IMR-90 (cell line): ENCODE data around the gene HADHA. TPM values are rescaled to one million over a fixed set of nuclear protein-coding genes. Genes with fewer than 3 reads are reported as not detected.

Source experiments
- ATAC-seq: fragments of 200-7000 bp; cut with Tn5 transposase; 2 replicates; pipeline ENCODE4 v1.9.1; 2020; ENCODE audit warnings: low read depth, mild to moderate bottlenecking, moderate library complexity
- BruUV-seq: library from RNA; stranded (reverse); fragments of 400-500 nt; replicated peaks from 2 replicates; lab custom pipeline; 2021; lab: Mats Ljungman, UMichigan
- CTCF ChIA-PET: fragments of 300-600 bp; formaldehyde crosslinking; extraction: SDS; loops from one replicate; lab custom pipeline; 2021; ENCODE audit warnings: antibody characterized with exemption; lab: Yijun Ruan, JAX
- POLR2A ChIA-PET: fragments of 300-600 bp; sonication (Branson Sonifier 250); formaldehyde crosslinking; loops from one replicate; lab custom pipeline; 2022; ENCODE audit warnings: antibody characterized with exemption; ENCODE audit not compliant: unreplicated experiment; lab: Charles Lee
- DNase-seq: peaks from one replicate; pipeline ENCODE4 v3.0.0; 2013
- H2AFZ ChIP-seq: replicated peaks from 2 replicates; pipeline ENCODE3; 2013; ENCODE audit warnings: low read length, mild to moderate bottlenecking; ENCODE audit not compliant: poor library complexity
- H2AK5ac ChIP-seq: 2 replicates; pipeline ENCODE4 v1.6.1; 2013; ENCODE audit warnings: low read depth, low read length, inconsistent platforms
- H2AK9ac ChIP-seq: replicated peaks from 2 replicates; pipeline ENCODE3; 2013; ENCODE audit warnings: mild to moderate bottlenecking, low read depth, low read length, moderate library complexity; ENCODE audit not compliant: poor library complexity
- H2BK120ac ChIP-seq: 2 replicates; pipeline ENCODE4 v1.6.1; 2013; ENCODE audit warnings: low read depth, low read length, inconsistent platforms
- H2BK15ac ChIP-seq: 3 replicates; pipeline ENCODE4 v1.6.1; 2013; ENCODE audit warnings: low read depth, low read length, inconsistent platforms
- H2BK20ac ChIP-seq: 2 replicates; pipeline ENCODE4 v1.6.1; 2013; ENCODE audit warnings: low read depth, mild to moderate bottlenecking, inconsistent platforms, low read length, moderate library complexity
- H2BK5ac ChIP-seq: 2 replicates; pipeline ENCODE4 v1.6.1; 2013; ENCODE audit warnings: mild to moderate bottlenecking, low read depth, low read length, inconsistent platforms; ENCODE audit not compliant: poor library complexity, severe bottlenecking
- H3K14ac ChIP-seq: replicated peaks from 2 replicates; pipeline ENCODE4 v1.6.1; 2013; ENCODE audit warnings: low read depth, low read length, inconsistent platforms
- H3K18ac ChIP-seq: 2 replicates; pipeline ENCODE4 v1.6.1; 2013; ENCODE audit warnings: low read depth, low read length, control low read depth
- H3K23ac ChIP-seq: 2 replicates; pipeline ENCODE4 v1.6.1; 2013; ENCODE audit warnings: low read depth, low read length, inconsistent platforms
- H3K27ac ChIP-seq: 2 replicates; pipeline ENCODE4 v1.5.1; 2013; ENCODE audit warnings: mild to moderate bottlenecking, control low read depth, low read length; ENCODE audit not compliant: insufficient read depth
- H3K27me3 ChIP-seq: 2 replicates; pipeline ENCODE4 v1.6.1; 2013; ENCODE audit warnings: low read length; ENCODE audit not compliant: control insufficient read depth, insufficient read depth
- H3K36me3 ChIP-seq: 2 replicates; pipeline ENCODE4 v1.6.1; 2013; ENCODE audit warnings: low read length, mixed read lengths; ENCODE audit not compliant: control insufficient read depth, insufficient read depth
- H3K4ac ChIP-seq: 2 replicates; pipeline ENCODE4 v1.6.1; 2013; ENCODE audit warnings: low read depth, low read length, inconsistent platforms
- H3K4me1 ChIP-seq: 2 replicates; pipeline ENCODE4 v1.6.1; 2013; ENCODE audit warnings: low read length, mixed read lengths; ENCODE audit not compliant: control insufficient read depth, insufficient read depth
- H3K4me2 ChIP-seq: 2 replicates; pipeline ENCODE4 v1.6.1; 2013; ENCODE audit warnings: low read depth, mild to moderate bottlenecking, control low read depth, low read length, moderate library complexity
- H3K4me3 ChIP-seq: 2 replicates; pipeline ENCODE4 v1.5.1; 2013; ENCODE audit warnings: low read depth, mild to moderate bottlenecking, control low read depth, low read length, moderate library complexity; ENCODE audit not compliant: insufficient read depth
- H3K56ac ChIP-seq: 2 replicates; pipeline ENCODE4 v1.6.1; 2013; ENCODE audit warnings: low read length, inconsistent platforms; ENCODE audit not compliant: insufficient read depth; ENCODE audit errors: extremely low read depth
- H3K79me1 ChIP-seq, 2 experiments: 2 replicates each; pipeline ENCODE4 v1.6.1; 2013; ENCODE audit warnings: low read length in 2 of 2, inconsistent platforms in 1 of 2, low read depth in 1 of 2
- H3K9ac ChIP-seq: 2 replicates; pipeline ENCODE4 v1.6.1; 2013; ENCODE audit warnings: low read depth, low read length, control low read depth
- H3K9me1 ChIP-seq: 2 replicates; pipeline ENCODE4 v1.6.1; 2013; ENCODE audit warnings: low read length, inconsistent platforms; ENCODE audit not compliant: insufficient read depth
- H3K9me3 ChIP-seq: 2 replicates; pipeline ENCODE4 v1.6.1; 2013; ENCODE audit warnings: low read length; ENCODE audit not compliant: control insufficient read depth, insufficient read depth
- H4K20me1 ChIP-seq: 2 replicates; pipeline ENCODE4 v1.6.1; 2013; ENCODE audit warnings: low read length, inconsistent platforms; ENCODE audit not compliant: insufficient read depth
- H4K5ac ChIP-seq: 2 replicates; pipeline ENCODE4 v1.6.1; 2013; ENCODE audit warnings: mild to moderate bottlenecking, low read depth, low read length, control low read depth
- H4K8ac ChIP-seq, 2 experiments: 2 replicates each; pipeline ENCODE4 v1.6.1; 2013; ENCODE audit warnings: low read depth in 2 of 2, low read length in 2 of 2, control low read depth in 1 of 2, inconsistent platforms in 1 of 2
- H4K91ac ChIP-seq: 2 replicates; pipeline ENCODE4 v1.6.1; 2013; ENCODE audit warnings: low read depth, low read length, inconsistent platforms; ENCODE audit not compliant: insufficient read depth
- BHLHE40 ChIP-seq: fragments of 150-350 bp; IDR thresholded peaks from 2 replicates; pipeline ENCODE4 v1.6.1; 2016; ENCODE audit warnings: mild to moderate bottlenecking, low read depth, low read length
- CEBPB ChIP-seq: IDR thresholded peaks from 2 replicates; pipeline ENCODE4 v1.6.1; 2012; ENCODE audit warnings: low read depth, low read length, improper control_type of control experiment
- CHD1 ChIP-seq: IDR thresholded peaks from 2 replicates; pipeline ENCODE4 v1.6.1; 2012; ENCODE audit warnings: low read depth, low read length, improper control_type of control experiment
- FOS ChIP-seq: fragments of 150-350 bp; IDR thresholded peaks from 2 replicates; pipeline ENCODE4 v1.6.1; 2016; ENCODE audit warnings: low read depth, low read length
- MAFK ChIP-seq: IDR thresholded peaks from 2 replicates; pipeline ENCODE4 v1.6.1; 2012; ENCODE audit warnings: low read depth, low read length, improper control_type of control experiment
- MAZ ChIP-seq: IDR thresholded peaks from 2 replicates; pipeline ENCODE4 v1.6.1; 2012; ENCODE audit warnings: low read depth, mild to moderate bottlenecking, low read length, improper control_type of control experiment, moderate library complexity, borderline replicate concordance
- NFE2L2 ChIP-seq: fragments of 150-350 bp; IDR thresholded peaks from 2 replicates; pipeline ENCODE4 v1.6.1; 2016; ENCODE audit warnings: low read depth, mild to moderate bottlenecking, low read length
- RAD21 ChIP-seq: IDR thresholded peaks from 2 replicates; pipeline ENCODE4 v1.6.1; 2012; ENCODE audit warnings: low read length, improper control_type of control experiment
- RFX5 ChIP-seq: IDR thresholded peaks from 2 replicates; pipeline ENCODE4 v1.8.0; 2012; ENCODE audit warnings: low read depth, mild to moderate bottlenecking, low read length, moderate library complexity
- SMC3 ChIP-seq: fragments of 150-350 bp; IDR thresholded peaks from 2 replicates; pipeline ENCODE4 v1.6.1; 2016; ENCODE audit warnings: low read depth, mild to moderate bottlenecking, antibody characterized with exemption, low read length, moderate library complexity
- WGBS, 2 experiments: methylation state at CpG; one replicate each; pipeline versions ENCODE4 v1.1.5 to v1.1.7; 2013; ENCODE audit warnings: missing lambda C conversion rate in 2 of 2; ENCODE audit not compliant: insufficient read length in 1 of 2; ENCODE audit errors: extremely low coverage in 2 of 2; 5-methylcytosine and 5-hydroxymethylcytosine counted together
- dilution Hi-C: fragments of 300-500 bp; cut with HindIII; formaldehyde crosslinking; loops from one replicate; pipeline ENCODE4 v1.14.3; 2018; ENCODE audit warnings: low sequenced_read_pairs; ENCODE audit not compliant: unreplicated experiment
- in situ Hi-C: fragments of 300-500 bp; cut with MboI; formaldehyde crosslinking; loops from 3 replicates; pipeline ENCODE4 v1.14.3; 2019; ENCODE audit warnings: low sequenced_read_pairs, inconsistent platforms, mixed read lengths
- intact Hi-C: fragments of 100-400 bp; cut with micrococcal nuclease; formaldehyde crosslinking; loops from 2 replicates; pipeline ENCODE4 v1.10.0; 2022
- polyA plus RNA-seq, 3 experiments: library from polyadenylated mRNA; depleted of rRNA; stranded (reverse); fragments of >200 nt; gene quantifications; 2 replicates each; pipeline ENCODE4 v1.2.3, GENCODE V29; 2012; ENCODE audit warnings: low replicate concordance in 1 of 3
- total RNA-seq: library from RNA; depleted of rRNA; stranded (reverse); fragments of >200 nt; gene quantifications from 2 replicates; pipeline ENCODE4 v1.2.3, GENCODE V29; 2012
- TF ChIP-seq, protein P1 (sequence below): fragments of 150-350 bp; IDR thresholded peaks from 2 replicates; pipeline ENCODE4 v1.6.1; 2016; ENCODE audit warnings: low read depth, mild to moderate bottlenecking, low read length, moderate library complexity, borderline replicate concordance
- TF ChIP-seq, protein P2 (sequence below): conservative IDR thresholded peaks from 2 replicates; pipeline ENCODE4 v1.5.1; 2012; ENCODE audit warnings: mild to moderate bottlenecking, low read depth, low read length, improper control_type of control experiment
- TF ChIP-seq, protein P3 (sequence below): fragments of 150-350 bp; IDR thresholded peaks from 2 replicates; pipeline ENCODE4 v1.6.1; 2017; ENCODE audit warnings: mild to moderate bottlenecking, antibody characterized with exemption, low read length, low read depth

The HADHA gene
- total and polyA plus RNA-seq, 2 of the 4 experiments (the other 2 are of a cell fraction), result 52.7 to 111 TPM

DNA sequence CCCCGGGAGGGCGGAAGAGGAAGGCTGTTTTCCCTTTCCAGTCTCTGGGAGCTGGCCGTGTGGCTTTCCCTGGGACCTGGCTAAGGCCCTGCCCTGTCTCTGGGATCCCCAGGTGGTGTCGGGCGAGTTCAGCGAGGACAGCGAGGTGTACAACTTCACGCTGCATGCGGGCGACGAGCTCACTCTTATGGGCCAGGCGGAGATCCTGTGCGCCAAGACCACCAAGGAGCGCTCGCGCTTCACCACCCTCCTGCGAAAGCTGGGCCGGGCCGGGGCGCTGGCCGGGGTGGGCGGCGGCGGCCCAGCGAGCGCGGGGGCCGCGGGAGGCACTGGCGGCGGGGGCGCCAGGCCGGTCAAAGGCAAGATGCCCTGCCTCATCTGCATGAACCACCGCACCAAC, 60.3 kb downstream of the HADHA start:
- Histone ChIP-seq H2AK9ac (peak overlapping the region; percentile 85), H3K9ac (no peak overlapping the region), H2AFZ (peak overlapping the region; percentile 97), H4K5ac (peak overlapping the region; percentile 70), H4K8ac (peak overlapping the region; percentile 94 to 98), H4K20me1 (0 out of 2 replicates have a peak, but pooled peaks cover 3% of the 10 kb centered on the region), H3K23ac (peak overlapping the region; percentile 71; the same call in 1 of the 2 replicates), H3K4me2 (peak overlapping the region; percentile 50), H3K4me1 (no peaks in the 10 kb centered on the region), H3K36me3 (no peaks in the 10 kb centered on the region), H3K4me3 (peak overlapping the region; percentile 40), H4K91ac (no peak overlapping the region), H3K18ac (no peak overlapping the region), H3K56ac (no peak overlapping the region), H2BK20ac (no peak overlapping the region), H3K9me3 (no peaks in the 10 kb centered on the region), H2BK5ac (no peak overlapping the region), H3K27ac (no peak overlapping the region), H2BK120ac (0 out of 2 replicates have a peak overlapping the region, but pooled peaks have one; percentile 64), H3K27me3 (no peaks in the 10 kb centered on the region; the same call in 1 of the 2 replicates), H3K14ac (peak overlapping the region; percentile 79), H2AK5ac (peak overlapping the region; percentile 52; the same call in 1 of the 2 replicates), H3K79me1 (no peaks in the 10 kb centered on the region), H3K9me1 (peaks cover 8% of the 10 kb centered on the region; the same call in 1 of the 2 replicates), H2BK15ac (no peak overlapping the region), H3K4ac (peak overlapping the region; percentile 72; the same call in 1 of the 2 replicates)
- CTCF ChIA-PET, result interaction anchor here (0.8 kb wide), 1 partner anchor 327 kb away, joined by 3 read pairs; no protein-coding TSS in a partner anchor
- WGBS, 2 experiments, result 80% methylated on average over 32 of the region's 34 CpGs; no CpG with 5 or more reads in 1 of the 2 experiments
- in situ Hi-C loops, result no loop called here
- DNase-seq, result no peak
- BruUV-seq, result no TSS peak
- intact Hi-C loops, result loop anchor here (1.0 kb wide), 1 partner anchor 233 kb away; no protein-coding TSS in a partner anchor
- TF ChIP-seq SMC3 (no peak), CEBPB (no peak), NFE2L2 (no peak), MAZ (no peak), RFX5 (no peak), BHLHE40 (no peak), MAFK (no peak), CHD1 (no peak), FOS (no peak), RAD21 (no peak)
- TF ChIP-seq, protein P1, sequence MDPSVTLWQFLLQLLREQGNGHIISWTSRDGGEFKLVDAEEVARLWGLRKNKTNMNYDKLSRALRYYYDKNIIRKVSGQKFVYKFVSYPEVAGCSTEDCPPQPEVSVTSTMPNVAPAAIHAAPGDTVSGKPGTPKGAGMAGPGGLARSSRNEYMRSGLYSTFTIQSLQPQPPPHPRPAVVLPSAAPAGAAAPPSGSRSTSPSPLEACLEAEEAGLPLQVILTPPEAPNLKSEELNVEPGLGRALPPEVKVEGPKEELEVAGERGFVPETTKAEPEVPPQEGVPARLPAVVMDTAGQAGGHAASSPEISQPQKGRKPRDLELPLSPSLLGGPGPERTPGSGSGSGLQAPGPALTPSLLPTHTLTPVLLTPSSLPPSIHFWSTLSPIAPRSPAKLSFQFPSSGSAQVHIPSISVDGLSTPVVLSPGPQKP, result no peak
- TF ChIP-seq, protein P2, sequence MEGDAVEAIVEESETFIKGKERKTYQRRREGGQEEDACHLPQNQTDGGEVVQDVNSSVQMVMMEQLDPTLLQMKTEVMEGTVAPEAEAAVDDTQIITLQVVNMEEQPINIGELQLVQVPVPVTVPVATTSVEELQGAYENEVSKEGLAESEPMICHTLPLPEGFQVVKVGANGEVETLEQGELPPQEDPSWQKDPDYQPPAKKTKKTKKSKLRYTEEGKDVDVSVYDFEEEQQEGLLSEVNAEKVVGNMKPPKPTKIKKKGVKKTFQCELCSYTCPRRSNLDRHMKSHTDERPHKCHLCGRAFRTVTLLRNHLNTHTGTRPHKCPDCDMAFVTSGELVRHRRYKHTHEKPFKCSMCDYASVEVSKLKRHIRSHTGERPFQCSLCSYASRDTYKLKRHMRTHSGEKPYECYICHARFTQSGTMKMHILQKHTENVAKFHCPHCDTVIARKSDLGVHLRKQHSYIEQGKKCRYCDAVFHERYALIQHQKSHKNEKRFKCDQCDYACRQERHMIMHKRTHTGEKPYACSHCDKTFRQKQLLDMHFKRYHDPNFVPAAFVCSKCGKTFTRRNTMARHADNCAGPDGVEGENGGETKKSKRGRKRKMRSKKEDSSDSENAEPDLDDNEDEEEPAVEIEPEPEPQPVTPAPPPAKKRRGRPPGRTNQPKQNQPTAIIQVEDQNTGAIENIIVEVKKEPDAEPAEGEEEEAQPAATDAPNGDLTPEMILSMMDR, result no peak
- TF ChIP-seq, protein P3, sequence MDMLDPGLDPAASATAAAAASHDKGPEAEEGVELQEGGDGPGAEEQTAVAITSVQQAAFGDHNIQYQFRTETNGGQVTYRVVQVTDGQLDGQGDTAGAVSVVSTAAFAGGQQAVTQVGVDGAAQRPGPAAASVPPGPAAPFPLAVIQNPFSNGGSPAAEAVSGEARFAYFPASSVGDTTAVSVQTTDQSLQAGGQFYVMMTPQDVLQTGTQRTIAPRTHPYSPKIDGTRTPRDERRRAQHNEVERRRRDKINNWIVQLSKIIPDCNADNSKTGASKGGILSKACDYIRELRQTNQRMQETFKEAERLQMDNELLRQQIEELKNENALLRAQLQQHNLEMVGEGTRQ, result no peak
- POLR2A ChIA-PET, result no interaction called here
- dilution Hi-C loops, result no loop called here
- ATAC-seq, result no peak
